Esophagus squamous epithelium (tissue), 5 donors: ENCODE measurements around the gene STX1B. TPM values are rescaled to one million over a fixed set of nuclear protein-coding genes. Genes with fewer than 3 reads are reported as not detected.

Source experiments
- DNase-seq: peaks from one replicate; lab custom pipeline; 2025; lab: John Stamatoyannopoulos, UW
- H3K27ac ChIP-seq, 4 donors: fragments of 200-600 bp; sonication (generic); one replicate each; pipeline ENCODE4 v1.5.1; 2016 to 2019; ENCODE audit warnings: mild to moderate bottlenecking in 1 of 4
- H3K27me3 ChIP-seq, 4 donors: fragments of 200-600 bp; sonication (generic); 1 replicate in 3 of 4; 2 replicates in 1 of 4; pipeline versions ENCODE4 v1.5.1 to v1.6.0; 2017 to 2021; ENCODE audit warnings: antibody characterized with exemption in 1 of 4
- H3K36me3 ChIP-seq, 3 donors: fragments of 200-600 bp; sonication (generic); one replicate each; pipeline ENCODE4 v1.5.1; 2016 to 2019
- H3K4me1 ChIP-seq, 3 donors: fragments of 200-600 bp; sonication (generic); one replicate each; pipeline ENCODE4 v1.5.1; 2017 to 2019
- H3K4me3 ChIP-seq, 4 donors: fragments of 200-600 bp; sonication (generic); 1 replicate in 3 of 4; 2 replicates in 1 of 4; pipeline ENCODE4 v1.5.1; 2016 to 2019; ENCODE audit warnings: mild to moderate bottlenecking in 2 of 4, moderate library complexity in 1 of 4
- H3K9me3 ChIP-seq, 3 donors: fragments of 200-600 bp; sonication (generic); one replicate each; pipeline ENCODE4 v1.5.1; 2016 to 2019
- POLR2A ChIP-seq, 4 donors: fragments of 450-650 bp; IDR thresholded peaks; one replicate each; pipeline ENCODE4 v1.6.1; 2017; ENCODE audit warnings: antibody characterized with exemption in 4 of 4, mild to moderate bottlenecking in 4 of 4, moderate library complexity in 3 of 4
- WGBS, 2 donors: methylation state at CpG; one replicate each; pipeline ENCODE4 v1.1.5; 2018; 5-methylcytosine and 5-hydroxymethylcytosine counted together
- intact Hi-C: fragments of 100-400 bp; cut with DNase I; formaldehyde crosslinking; loops from one replicate; pipeline ENCODE4 v1.15.0; 2022
- total RNA-seq, 4 donors: library from RNA; depleted of rRNA; stranded (reverse); fragments of >200 nt; gene quantifications; one replicate each; pipeline ENCODE4 v1.1.0, GENCODE V29; 2016
- TF ChIP-seq, protein P1 (sequence below), 6 experiments: fragments of 450-650 bp in 4 of 6; fragments of 200-600 bp in 2 of 6; sonication (generic) in 2 of 6; IDR thresholded peaks; one replicate each; pipeline ENCODE4 v1.5.1; 2016 to 2019; ENCODE audit warnings: antibody characterized with exemption in 6 of 6, mild to moderate bottlenecking in 4 of 6, moderate library complexity in 4 of 6
- donor health status: DM: yes; HTN: yes; CAD: no.

STX1B gene
- total RNA-seq, 4 donors from 2014 or later = 0.06 to 1.5 (median 0.20) TPM

DNA sequence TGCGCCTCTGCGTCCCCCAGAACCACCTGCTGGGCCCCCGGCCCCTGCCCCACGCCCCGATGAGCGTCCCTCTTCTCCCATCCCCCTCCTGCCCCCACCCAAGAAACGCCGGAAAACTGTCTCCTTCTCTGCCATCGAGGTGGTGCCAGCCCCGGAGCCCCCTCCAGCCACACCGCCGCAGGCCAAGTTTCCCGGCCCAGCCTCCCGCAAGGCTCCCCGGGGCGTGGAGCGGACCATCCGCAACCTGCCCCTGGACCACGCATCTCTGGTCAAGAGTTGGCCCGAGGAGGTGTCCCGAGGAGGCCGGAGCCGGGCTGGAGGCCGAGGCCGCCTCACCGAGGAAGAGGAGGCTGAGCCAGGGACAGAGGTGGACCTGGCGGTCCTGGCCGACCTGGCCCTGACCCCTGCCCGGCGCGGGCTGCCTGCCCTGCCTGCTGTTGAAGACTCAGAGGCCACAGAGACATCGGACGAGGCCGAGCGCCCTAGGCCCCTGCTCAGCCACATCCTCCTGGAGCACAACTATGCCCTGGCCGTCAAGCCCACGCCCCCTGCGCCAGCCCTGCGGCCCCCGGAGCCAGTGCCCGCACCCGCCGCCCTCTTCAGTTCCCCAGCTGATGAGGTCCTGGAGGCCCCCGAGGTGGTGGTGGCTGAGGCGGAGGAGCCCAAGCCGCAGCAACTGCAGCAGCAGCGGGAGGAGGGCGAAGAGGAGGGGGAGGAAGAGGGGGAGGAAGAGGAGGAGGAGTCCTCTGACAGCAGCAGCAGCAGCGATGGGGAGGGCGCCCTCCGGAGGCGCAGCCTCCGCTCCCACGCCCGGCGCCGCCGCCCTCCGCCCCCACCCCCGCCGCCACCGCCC, 31.0 kb downstream of the STX1B start:
- WGBS, 2 donors = 86 to 93% methylated on average over 8 to 28 of the region's 62 CpGs
- Histone ChIP-seq H3K4me3 (no peak overlapping the region), H3K4me1 (peaks cover 0 to 5% (median 0%) of the 10 kb centered on the region in 3 donors), H3K9me3 (no peaks in the 10 kb centered on the region), H3K27me3 (no peaks in the 10 kb centered on the region), H3K36me3 (peaks cover 22 to 100% (median 58%) of the 10 kb centered on the region in 3 donors), H3K27ac (no peak overlapping the region)
- no peak for DNase-seq
- TF ChIP-seq, protein P1, sequence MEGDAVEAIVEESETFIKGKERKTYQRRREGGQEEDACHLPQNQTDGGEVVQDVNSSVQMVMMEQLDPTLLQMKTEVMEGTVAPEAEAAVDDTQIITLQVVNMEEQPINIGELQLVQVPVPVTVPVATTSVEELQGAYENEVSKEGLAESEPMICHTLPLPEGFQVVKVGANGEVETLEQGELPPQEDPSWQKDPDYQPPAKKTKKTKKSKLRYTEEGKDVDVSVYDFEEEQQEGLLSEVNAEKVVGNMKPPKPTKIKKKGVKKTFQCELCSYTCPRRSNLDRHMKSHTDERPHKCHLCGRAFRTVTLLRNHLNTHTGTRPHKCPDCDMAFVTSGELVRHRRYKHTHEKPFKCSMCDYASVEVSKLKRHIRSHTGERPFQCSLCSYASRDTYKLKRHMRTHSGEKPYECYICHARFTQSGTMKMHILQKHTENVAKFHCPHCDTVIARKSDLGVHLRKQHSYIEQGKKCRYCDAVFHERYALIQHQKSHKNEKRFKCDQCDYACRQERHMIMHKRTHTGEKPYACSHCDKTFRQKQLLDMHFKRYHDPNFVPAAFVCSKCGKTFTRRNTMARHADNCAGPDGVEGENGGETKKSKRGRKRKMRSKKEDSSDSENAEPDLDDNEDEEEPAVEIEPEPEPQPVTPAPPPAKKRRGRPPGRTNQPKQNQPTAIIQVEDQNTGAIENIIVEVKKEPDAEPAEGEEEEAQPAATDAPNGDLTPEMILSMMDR (IDR thresholded peaks at IDR 0.05) = no peak
- no peak for TF ChIP-seq POLR2A (IDR thresholded peaks at IDR 0.05)
- intact Hi-C loops = no loop called here

DNA sequence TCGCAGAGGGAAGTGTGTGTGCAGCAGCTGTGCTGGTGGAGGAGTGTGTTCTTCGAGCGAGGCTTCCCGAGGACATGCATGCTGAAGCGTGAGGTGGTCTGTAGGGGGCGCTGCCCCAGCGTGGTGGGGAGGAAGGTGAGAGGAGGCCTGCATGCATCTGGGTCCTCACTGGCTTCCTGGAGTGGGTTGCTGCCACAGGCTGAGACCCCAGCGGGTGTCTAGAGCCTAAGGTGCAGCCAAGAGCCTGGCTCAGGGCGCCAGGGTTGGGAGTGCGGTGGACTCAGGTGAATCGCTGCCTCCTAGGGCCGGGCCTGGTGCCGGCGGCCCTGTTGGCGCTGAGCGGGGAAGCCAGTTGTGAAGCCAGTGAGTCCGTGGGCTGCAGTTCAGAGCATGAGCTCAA, 32.9 kb downstream of the STX1B start:
- TF ChIP-seq, protein P1 (IDR thresholded peaks at IDR 0.05) = no peak
- TF ChIP-seq POLR2A (IDR thresholded peaks at IDR 0.05) = no peak
- intact Hi-C loops = no loop called here
- H3K9me3 ChIP-seq = no peaks in the 10 kb centered on the region
- H3K27me3 ChIP-seq = no peaks in the 10 kb centered on the region
- H3K4me1 ChIP-seq = peaks cover 0 to 1% (median 0%) of the 10 kb centered on the region in 3 donors
- no peak for DNase-seq
- no peak overlapping the region for H3K27ac ChIP-seq
- WGBS, 2 donors = 72 to 83% methylated on average over 2 to 8 of the region's 17 CpGs
- peaks cover 30 to 100% (median 66%) of the 10 kb centered on the region in 3 donors for H3K36me3 ChIP-seq
- no peak overlapping the region for H3K4me3 ChIP-seq

DNA sequence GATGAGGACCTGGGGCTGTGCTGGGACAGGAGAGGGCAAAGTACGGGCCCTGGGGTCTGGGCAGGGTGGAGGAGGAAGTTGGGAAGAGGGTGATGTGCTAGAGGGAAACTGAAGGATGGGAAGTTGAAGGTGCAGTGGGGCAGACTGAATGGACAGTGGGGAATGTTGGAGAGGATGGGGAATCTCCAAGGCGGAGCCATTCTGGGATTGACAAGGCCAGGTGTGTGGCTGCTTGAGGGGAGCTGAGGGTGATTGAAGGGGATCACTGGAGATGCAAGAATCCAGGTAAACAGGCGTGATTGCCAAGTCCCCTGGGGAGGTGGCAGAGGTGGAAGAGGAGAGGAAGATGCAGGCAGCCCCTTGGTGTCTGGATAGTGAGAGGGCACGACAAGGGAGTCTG, 34.0 kb downstream of the STX1B start:
- 90 to 91% methylated on average over 4 of the region's 4 CpGs for WGBS, 2 donors
- no peak for TF ChIP-seq POLR2A (IDR thresholded peaks at IDR 0.05)
- TF ChIP-seq, protein P1 (IDR thresholded peaks at IDR 0.05) = no peak
- no peak for DNase-seq
- H3K36me3 ChIP-seq = peaks cover 31 to 100% (median 69%) of the 10 kb centered on the region in 3 donors
- H3K4me3 ChIP-seq = no peak overlapping the region
- H3K4me1 ChIP-seq = no peaks in the 10 kb centered on the region
- H3K27me3 ChIP-seq = no peaks in the 10 kb centered on the region
- no peaks in the 10 kb centered on the region for H3K9me3 ChIP-seq
- intact Hi-C loops = no loop called here
- H3K27ac ChIP-seq = no peak overlapping the region

DNA sequence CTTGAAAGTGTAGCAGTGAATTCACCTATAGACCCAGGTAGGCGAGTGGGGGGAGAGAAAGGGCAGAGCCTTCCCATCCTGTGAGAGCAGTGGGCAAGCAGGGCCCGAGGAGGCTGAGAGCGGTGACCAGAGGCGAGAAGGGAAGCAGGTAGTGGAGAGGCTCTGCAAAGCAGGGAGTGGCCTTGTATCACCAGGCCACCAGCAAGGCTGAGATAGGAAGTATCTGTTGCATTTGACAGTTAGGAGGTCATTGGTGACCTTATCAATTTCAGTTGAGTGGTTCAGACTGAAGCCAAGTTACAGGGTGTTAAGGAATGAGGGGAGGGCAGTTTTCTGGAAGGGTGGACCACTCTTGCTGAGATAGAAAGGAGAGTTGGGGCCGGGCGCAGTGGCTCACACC, 36.1 kb downstream of the STX1B start:
- peaks cover 30 to 100% (median 76%) of the 10 kb centered on the region in 3 donors for H3K36me3 ChIP-seq

DNA sequence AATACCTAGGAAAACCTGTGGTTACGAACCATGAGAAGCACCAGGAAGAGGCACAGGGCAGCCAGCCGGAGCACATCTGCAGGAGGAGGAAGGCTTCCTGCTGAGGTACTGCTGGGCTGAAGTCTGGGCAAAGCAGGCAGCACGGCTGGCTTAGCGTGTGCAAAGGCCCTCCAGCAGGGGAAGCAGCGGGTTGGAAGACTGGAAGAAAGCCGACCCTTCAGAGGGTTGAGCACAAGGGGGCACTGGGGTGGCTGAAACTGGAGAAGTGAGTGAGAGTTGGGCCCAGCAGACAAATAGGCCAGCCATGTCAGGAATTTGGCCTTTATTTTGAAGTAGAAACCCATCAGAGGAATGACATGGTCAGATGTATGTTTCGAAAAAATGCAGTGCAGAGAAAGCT, 37.6 kb downstream of the STX1B start:
- intact Hi-C loops = no loop called here
- Histone ChIP-seq H3K27ac (no peak overlapping the region), H3K4me1 (no peaks in the 10 kb centered on the region), H3K4me3 (no peak overlapping the region), H3K9me3 (no peaks in the 10 kb centered on the region), H3K27me3 (no peaks in the 10 kb centered on the region), H3K36me3 (peaks cover 29 to 100% (median 80%) of the 10 kb centered on the region in 3 donors)
- WGBS, 2 donors = 83 to 84% methylated on average over 7 of the region's 7 CpGs
- TF ChIP-seq POLR2A (IDR thresholded peaks at IDR 0.05) = no peak
- TF ChIP-seq, protein P1 (IDR thresholded peaks at IDR 0.05) = no peak
- DNase-seq = no peak

More for the DNA sequence above, 36.1 kb downstream of the STX1B start:
- Histone ChIP-seq H3K4me1 (no peaks in the 10 kb centered on the region), H3K27ac (no peak overlapping the region), H3K27me3 (no peaks in the 10 kb centered on the region), H3K4me3 (no peak overlapping the region), H3K9me3 (no peaks in the 10 kb centered on the region)
- whole genome bisulfite sequencing, 2 donors = 93 to 96% methylated on average over 6 of the region's 6 CpGs
- no peak for DNase-seq
- intact Hi-C loops = no loop called here
- TF ChIP-seq, protein P1 (IDR thresholded peaks at IDR 0.05) = no peak
- no peak for TF ChIP-seq POLR2A (IDR thresholded peaks at IDR 0.05)
